HFF-Myc (cell line): Measurements from ENCODE around the gene RAPGEF6.

ENCODE experiments used
- DNase-seq: peaks from one replicate; pipeline ENCODE4 v3.0.0-alpha.2; 2011; ENCODE audit warnings: low read depth; ENCODE audit errors: extremely low read depth
- H3K4me3 ChIP-seq: replicated peaks from 2 replicates; pipeline ENCODE4 v1.5.1; 2011; ENCODE audit warnings: low read depth, mild to moderate bottlenecking, control low read depth, low read length
- CTCF ChIP-seq: IDR thresholded peaks from 2 replicates; pipeline ENCODE4 v1.5.1; 2012; ENCODE audit warnings: mild to moderate bottlenecking, low read depth, low read length, control low read depth; ENCODE audit errors: missing control alignments

The RAPGEF6 gene

DNA sequence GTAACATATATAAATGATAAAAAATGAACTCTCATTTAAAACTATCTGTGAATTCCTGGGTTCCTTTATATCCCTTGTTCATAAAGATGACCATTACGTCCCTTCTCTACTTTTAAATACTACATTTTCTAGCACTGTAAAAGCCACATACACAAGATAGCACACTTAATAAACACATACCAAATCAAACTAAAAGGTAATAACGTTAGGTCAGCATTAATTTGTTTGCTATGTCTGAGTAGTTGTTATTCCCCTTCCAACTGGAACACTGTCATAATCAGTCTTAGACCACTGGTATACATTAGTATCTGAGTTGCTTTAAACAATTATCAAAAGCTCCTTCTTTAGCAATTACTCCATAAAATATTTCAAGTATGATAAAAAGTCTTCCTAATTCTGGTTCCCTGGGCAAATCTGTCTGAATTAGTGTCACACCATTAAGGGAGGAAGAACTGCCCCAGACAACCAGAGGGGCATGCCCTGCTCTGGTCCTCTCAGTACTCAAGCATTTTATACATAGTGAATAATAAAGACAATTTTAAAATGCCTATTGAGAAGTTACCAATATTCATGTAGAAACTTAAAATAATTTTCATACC, 98.1 kb downstream of the RAPGEF6 start:
- no peak for DNase-seq
- TF ChIP-seq CTCF, result no peak
- no peak overlapping the region for H3K4me3 ChIP-seq

DNA sequence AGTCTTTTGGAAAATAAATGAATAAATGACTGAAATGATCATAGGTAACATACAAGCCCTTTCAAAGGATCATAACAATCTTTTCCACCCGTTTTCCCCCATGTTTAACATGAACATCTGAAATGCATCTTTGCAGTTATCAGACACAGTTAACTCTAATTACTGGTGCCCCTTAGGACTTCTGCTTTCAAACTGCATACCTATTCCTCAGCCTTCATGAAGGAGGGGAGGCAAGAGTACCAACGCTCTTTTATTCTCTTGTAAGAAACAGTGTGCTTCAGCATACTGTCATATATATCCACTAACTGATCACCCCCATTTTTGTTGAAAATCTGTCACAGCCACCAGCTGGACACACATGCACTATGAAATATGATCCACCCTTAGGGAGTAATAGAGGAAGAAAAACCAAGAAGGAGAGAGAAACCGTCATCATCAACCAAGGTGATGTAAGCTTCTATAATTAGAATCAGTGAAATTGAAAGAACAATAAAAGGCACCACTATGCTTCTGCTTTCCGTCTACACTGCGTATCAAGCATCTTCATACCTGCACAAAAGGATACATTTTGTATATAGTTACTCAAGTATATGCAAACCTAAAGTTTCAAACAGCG, 98.7 kb downstream of the RAPGEF6 start:
- no peak overlapping the region for H3K4me3 ChIP-seq
- no peak for TF ChIP-seq CTCF
- DNase-seq, result no peak

- no peak for TF ChIP-seq CTCF
- H3K4me3 ChIP-seq, result no peak overlapping the region
- no peak for DNase-seq
Measured at GRCh38 chr5:131534974-131535373, 100.1 kb downstream of the RAPGEF6 start.

DNA sequence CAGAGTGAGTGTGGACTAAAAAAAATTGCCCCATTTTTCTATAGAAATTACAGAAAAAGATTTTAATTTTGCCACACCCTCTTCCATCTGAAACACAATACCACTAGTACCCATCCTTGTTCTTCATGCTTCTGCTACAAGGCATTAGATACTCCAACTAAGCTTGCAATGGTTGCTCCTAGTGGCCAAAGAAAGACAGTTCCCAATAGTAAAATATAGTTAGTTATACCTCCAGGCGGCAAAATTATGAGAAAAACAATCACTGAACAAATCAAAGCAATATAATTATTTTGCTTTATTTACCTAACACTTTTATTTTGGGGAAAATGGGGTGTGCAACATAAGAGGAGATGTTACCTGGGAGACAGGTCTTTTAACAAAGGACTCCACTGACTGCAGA, 101.2 kb downstream of the RAPGEF6 start:
- H3K4me3 ChIP-seq, result no peak overlapping the region
- TF ChIP-seq CTCF, result no peak
- DNase-seq, result no peak

DNA sequence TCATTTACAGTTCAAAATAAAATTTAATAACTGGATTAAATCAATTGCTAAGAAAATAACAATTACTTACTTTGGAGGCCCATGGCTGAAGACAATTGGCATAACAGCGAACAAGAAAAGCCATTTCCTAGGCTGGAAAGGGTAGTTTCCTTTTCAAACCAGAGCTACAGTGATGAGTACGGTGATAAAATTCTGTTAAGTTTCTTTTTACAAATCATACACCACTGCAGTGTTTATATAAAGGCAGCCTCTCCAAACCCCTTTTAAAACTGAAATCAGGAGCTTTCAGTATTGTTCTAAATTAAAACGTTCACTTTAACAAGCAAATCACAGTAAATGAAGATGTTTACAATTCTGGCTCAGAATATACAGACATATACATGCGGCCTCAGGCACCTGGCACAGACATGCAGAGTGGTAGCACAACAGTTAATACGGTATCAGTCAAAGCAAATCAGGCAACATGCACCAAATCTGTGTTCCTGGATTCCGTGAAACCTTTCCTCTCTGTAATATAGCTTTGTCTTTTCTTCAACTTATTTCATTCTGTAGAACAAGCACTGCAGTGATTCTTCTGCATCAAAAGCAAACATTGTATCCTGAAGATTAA, 102.9 kb downstream of the RAPGEF6 start:
- TF ChIP-seq CTCF, result no peak
- no peak overlapping the region for H3K4me3 ChIP-seq
- no peak for DNase-seq

GRCh38 chr5:131530706-131531331, 104.2 kb downstream of the RAPGEF6 start:
- no peak for DNase-seq

More at GRCh38 chr5:131530706-131531331, 104.2 kb downstream of the RAPGEF6 start:
- TF ChIP-seq CTCF, result no peak
- no peak overlapping the region for H3K4me3 ChIP-seq
